ENCODE results near the gene NUP88.
"Not testable (repeated sequence)": the region's sequence is repeated elsewhere in the genome, so short reads cannot be mapped to it uniquely, and the experiment has no call there.

The NUP88 gene

DNA sequence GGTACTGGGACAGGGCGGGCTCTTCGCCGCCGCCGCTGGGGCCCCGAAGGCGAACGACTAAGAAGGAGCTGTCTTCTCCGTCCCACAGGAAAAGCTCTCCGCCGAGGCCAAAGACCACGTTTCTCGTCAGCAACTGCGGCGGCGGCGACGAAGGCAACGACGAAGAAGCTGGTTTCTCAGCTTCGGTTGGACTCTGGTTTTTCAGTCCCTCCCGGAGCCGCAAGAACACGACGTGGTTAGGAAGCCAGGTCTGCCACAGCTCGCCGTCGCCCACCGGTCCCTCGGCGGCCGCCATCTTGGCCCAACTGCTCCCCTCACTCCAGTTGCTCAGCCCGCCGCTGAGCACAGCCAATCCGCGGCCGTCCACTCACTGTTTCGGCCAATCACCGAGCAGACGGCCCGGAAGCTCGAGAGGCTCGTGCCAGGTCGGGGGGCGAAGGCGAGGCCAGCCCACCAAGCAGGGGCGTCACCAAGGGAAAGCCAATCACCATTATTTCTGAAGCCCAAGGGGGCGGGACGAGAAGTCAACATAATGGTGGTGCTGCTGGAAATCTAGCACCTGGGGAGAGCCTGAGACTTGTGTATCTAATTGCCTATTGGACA lies at the start of gene NUP88:
TSS of gene NUP88 (minus strand) at position 307 of the 603 bp plus-strand sequence. CDS start at position 295, 12 bp downstream.
- peak; percentile 98 for DNase-seq (ENCODE audit: low spot score)

DNA sequence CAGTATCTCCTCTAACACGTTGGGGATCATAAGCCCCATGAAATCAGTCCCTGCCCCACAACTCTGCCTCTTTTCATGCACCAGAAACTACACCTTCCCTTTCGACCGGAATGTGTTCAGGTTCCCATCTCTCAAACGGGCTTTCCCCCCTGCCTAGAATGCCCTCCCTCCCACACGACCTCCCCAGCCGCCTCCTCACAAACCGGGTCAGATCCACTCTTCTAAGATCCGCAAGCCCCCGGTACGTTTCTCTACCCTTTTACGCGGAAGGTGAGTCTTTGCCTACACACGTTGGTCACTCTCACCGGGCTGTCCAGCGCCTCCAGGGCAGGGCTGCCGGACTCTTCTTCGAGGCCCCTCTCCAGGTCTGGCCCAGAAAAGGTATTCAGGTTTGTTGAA lies 48.6 kb upstream of the NUP88 start:
- peak; percentile 16 for DNase-seq (ENCODE audit: low spot score)

DNA sequence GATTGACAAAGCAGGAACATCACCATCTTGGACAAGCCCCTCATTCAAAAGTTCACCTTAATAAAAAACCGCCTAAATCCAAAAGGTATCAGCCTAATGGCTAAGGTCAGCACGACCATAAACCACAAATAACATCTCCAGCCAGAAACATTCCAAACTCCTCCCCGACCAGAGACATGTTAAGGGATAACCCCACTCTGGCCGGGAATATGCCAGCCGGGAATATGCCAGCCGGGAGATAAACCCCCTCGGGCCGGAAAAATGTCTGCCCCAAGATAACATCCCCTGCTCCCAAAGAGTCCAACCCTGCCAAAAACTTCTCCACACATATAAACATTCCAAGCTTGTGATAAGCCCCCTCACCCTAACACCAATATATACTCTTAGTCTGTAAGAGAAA lies 48.0 kb upstream of the NUP88 start:
- DNase-seq (ENCODE audit: low spot score): no peak

DNA sequence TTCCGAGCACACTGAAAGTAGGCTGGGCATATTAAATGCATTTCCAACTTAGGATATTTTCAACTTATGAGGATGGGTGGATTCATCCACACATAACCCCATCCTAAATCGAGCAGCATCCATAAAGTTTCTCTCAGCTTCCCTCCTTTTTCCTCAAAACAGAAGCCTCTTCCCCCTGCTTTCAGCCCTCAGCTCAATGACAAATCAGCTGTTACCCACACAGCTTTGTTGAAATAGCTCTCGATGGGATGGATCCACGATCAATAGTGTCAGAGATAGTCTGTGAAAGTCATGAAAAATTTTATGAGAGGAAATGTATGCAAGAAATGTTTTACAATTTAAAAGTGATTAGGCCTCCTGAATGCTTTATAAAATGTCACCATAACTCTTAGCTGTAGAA lies 46.8 kb upstream of the NUP88 start:
- DNase-seq (ENCODE audit: low spot score): no peak

DNA sequence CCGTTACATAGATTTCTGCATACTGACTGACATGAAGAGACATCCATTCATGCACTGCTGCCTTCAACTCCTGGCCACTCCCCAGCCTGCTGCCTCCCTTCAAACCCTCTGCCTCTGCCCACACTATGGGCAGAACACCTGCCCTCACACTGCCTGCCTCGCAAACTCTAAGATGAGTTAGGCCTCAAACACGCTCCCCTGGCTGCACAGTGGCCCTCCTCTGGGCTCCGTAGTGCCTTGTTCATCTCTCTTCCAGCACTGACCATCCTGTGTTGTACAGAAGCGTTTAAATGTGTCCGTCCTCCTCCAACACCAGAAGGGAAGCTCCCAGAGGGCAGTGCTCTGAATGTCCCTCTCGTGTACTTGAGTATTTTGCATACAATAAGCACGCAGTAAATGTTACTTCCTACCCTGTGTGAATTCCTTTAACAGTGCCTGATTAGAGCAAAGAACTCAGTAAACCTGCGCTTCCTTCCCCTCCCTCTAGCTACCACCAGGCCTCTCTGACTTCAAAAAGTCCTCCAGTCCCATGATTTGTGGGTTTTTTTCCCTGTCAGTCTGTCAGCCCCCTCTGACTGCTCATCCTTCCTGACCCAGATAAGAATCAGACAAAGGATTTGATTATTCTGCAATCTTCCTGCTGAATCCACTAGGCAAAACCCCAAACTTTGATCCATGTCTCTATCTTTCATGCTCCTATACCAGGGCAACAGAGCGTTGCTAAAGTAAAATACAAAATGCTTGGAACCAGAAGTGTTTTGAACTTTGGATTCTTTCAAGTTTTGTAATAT lies 45.5 kb upstream of the NUP88 start:
- DNase-seq (ENCODE audit: low spot score): no peak

DNA sequence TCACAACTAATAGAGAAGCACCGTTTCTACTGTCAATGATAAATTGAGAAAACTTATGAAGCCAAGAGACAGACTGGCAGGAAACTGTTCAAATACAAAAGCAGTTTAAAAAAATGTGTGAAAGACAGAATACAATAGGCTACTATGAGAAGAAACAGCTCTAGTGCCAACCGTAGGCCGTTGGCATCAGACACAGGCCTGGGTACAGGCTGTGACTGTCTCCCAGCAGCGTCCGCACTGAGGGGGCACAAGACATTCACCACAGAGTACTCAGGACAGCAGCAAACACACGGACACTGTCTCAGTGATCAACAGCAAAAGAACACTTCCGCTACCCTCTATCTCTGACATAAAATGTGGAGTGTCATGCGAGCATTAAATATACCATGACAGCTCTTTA lies 27.3 kb upstream of the NUP88 start:
- DNase-seq (ENCODE audit: low spot score): no peak

DNA sequence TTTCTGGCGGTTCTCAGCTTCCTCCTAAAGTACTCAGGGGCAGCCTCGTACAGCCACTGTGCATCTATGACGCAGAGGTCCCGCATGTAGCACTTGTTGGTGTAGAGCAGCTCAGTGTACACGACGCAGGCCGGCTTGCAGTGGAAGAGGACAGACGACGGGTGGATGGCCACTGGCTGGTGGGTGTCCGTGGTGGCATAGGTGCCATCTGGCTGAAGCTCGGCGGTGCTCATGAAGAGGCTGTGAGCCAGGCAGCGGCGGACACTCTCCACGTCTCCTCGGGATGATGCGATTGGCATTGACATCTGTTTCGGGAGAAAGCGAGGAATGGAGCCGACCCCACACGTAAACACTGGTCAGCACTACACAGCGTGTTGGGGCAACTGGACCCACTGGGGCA lies 24.7 kb upstream of the NUP88 start:
- no peak for DNase-seq (ENCODE audit: low spot score)

DNA sequence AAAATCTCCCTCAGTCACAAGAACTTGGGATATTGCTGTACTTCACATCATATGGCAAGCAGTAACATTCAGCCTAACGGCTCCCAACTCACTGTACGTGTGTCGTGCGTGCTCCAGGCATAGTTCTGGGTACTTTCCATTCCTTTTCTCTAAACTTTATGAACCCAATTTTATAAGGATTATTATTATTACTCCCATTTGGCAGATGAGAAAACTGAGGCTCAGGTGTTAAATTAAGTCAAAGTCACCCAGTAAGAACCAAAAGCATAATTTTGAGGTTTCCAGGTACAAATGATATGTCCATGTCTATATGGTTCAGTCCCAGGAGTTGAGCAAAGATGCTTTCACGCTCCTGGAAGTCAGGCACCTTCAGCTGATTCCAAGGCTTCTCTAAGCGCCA lies 24.3 kb upstream of the NUP88 start:
- no peak for DNase-seq (ENCODE audit: low spot score)

DNA sequence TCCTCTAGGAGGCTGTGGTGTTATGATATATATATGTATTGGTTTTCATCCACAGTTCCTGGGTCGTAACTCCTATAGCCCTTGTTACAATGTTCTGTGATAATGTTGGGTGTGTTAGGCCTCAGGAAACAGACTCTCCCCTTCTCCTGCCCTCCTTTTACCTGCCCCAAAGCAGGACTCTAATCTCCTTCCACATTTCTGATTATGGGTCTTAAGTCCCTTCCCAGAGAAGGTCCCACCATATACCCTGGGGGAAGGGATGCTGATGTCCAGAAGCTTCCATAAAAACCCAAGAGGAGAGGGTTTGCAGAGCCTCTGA lies 19.9 kb upstream of the NUP88 start:
- no peak for DNase-seq (ENCODE audit: low spot score)

DNA sequence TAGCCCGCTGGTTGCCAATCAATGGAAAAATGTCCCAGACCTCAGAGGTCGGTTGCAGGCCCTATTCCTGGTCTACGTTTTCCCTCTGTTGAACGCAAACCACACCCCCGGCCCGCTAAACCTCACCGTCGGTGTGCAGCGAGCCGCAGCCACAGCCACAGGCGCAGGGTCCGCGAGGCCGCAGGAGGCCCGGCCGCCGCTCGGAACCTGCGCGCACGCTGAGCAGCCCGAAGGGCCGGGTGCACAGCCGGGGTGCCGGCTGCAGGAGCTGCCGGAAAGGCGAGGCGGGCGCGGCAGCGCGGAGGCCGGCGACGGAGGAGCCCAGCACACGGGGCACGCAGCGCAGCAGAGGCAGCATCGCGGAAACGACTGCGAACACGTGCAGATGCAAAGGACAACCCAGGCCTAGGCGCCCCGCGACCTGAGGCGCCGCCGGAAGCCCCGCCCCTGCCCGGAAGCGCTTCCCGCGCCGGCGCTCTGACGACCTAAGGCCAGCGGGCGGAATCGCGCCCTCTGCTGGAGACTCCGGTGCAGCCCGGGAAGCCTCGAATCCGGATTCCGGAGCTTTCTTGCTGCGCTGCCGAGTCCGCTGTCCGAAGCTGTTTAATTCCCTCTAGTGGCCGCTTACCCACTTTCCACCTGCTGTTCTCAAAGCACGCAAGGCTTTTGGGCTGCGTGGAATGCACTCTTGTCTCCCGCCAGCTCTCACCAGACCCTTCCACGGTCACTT lies 19.4 kb upstream of the NUP88 start, which contains the start of gene C1QBP:
TSS of gene C1QBP (minus strand) at position 440 of the 730 bp plus-strand sequence. CDS start at position 358, 82 bp downstream.
- DNase-seq (ENCODE audit: low spot score): peak; percentile 93

DNA sequence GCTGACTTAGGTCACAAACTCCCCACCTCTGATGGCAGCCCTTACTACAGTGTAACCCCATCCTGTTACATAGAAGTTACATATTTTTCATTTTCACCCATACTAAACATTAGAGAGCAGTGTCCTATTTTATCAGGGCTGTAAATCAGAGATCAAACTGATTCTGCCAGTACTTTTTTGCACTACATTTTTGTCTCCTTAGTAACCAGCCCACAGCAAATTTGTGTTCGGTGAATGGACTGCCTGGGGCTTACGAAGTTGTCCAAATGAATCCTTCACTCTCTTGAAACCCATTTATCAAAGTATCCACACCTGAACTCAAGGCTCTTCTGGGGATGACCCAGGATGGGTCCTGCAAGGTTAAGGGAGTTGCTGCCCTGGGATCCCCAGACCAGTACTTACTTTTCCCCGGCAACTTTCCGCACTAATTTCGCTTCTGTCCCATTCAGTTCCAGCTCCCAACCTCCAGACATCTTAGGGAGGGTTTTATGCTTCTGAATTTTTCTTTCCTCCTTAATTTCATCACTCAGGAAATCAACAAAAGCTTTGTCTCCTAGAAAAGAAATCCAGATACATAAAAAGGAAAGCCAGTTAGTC lies 18.4 kb upstream of the NUP88 start:
- no peak for DNase-seq (ENCODE audit: low spot score)

DNA sequence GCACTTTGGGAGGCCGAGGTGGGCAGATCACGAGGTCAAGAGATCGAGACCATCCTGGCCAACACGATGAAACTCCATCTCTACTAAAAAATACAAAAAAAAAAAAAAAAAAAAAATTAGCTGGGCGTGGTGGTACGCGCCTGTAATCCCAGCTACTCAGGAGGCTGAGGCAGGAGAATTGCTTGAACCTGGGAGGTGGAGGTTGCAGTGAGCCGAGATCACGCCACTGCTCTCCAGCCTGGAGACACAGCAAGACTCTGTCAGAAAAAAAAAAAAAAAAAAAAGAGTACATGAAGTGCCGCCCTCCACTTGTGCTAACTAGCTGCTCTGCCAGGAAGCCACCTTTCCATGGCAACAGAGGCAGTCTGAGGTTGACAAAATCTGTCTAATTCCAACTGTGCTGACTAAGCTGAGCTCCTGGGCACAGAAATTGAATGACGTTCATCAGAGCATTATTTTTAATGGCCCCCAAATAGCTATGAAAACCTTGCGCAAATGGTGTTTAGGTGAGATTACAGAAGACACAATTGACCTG lies 16.4 kb upstream of the NUP88 start:
- not testable (repeated sequence) for DNase-seq (ENCODE audit: low spot score)

DNA sequence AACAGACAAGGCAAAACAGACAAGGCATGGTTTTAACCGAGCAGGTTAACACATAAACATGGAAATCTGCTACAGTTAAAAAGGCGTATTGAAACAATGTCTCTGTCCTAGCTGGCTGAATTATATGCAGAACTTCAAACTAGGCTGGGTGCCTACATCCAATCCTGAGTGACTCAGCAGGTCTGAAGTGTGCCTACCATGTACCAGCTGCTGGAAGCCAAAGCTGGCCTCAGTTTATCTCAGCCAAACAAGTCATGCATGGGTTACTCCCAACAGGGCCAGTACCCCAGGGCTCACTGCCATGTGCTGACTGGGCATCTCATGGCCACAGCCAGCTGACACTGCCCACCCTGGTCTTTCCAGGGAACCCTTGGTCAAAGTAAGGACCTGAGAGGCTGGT lies 15.5 kb upstream of the NUP88 start:
- no peak for DNase-seq (ENCODE audit: low spot score)

DNA sequence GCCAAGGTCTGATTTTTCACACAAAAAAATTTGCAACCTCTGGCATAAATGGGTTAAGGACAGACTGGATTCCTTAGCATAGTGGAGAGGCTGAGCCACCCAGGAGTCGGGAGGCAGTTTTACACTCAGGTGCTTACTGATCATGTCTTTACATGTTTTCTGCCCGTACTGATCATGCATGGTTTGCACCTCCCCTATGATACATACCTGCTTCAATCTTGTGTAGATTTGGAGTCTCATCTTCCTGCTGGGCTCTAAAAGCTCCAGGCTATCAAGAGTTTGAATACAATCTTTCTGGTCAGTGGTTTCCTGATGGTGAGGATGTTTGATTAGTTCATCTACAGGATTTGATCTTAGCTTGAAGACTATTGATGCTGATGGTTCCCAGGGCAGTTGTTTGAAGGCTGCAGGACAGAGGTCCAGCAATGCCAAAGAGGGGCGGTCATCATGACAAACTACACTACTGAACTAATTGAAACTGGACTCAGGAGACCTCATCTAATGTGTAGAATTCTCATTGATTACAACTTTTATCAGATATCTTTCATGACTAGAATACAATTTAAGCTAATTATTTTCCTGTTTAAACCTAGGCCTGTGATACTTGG lies 12.6 kb upstream of the NUP88 start:
- DNase-seq (ENCODE audit: low spot score): no peak

DNA sequence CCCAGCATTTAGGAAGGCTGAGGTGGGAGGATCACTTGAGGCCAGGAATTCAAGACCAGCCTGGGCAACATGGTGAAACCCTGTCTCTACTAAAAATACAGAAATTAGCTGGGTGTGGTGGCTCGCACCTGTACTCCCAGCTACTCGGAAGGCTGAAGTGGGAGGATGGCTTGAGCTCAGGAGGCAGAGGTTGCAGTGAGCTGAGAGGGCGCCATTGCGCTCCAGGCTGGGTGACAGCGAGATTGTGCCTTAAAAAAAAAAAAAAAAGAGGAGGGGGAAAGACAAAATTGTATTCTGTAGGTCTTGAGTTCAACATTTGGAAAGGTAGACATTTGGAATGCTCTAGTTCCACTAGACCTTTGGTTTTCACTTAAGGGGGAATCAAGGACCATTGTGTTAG lies 11.8 kb upstream of the NUP88 start:
- not testable (repeated sequence) for DNase-seq (ENCODE audit: low spot score)

DNA sequence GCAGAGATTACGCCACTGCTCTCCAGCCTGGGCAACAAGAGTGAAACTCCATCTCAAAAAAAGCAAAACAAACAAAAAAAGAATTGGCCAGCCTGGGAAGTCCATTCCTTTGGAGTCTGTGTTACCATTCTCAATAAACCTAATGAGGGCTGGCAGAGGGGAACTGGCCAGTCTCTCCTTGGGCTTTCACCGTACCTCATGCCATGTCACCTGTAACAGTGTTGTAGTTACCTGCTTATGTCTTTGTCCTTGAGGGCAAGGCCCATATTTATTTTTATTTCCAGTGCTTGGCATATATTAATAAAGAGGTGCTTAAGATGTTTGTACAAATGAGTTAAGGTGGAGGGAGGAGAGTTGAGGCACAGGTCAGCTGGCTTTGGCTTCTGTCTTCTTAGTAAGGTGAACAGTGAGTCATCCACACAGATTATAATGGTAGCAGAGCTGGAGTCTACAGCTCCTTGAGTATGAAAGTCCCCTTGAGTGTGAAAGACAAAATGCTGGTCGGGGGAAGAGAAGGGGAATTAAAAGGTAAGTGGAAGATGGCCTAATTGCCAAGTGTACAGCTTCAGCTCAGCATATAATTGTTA lies 11.0 kb upstream of the NUP88 start:
- no peak for DNase-seq (ENCODE audit: low spot score)

DNA sequence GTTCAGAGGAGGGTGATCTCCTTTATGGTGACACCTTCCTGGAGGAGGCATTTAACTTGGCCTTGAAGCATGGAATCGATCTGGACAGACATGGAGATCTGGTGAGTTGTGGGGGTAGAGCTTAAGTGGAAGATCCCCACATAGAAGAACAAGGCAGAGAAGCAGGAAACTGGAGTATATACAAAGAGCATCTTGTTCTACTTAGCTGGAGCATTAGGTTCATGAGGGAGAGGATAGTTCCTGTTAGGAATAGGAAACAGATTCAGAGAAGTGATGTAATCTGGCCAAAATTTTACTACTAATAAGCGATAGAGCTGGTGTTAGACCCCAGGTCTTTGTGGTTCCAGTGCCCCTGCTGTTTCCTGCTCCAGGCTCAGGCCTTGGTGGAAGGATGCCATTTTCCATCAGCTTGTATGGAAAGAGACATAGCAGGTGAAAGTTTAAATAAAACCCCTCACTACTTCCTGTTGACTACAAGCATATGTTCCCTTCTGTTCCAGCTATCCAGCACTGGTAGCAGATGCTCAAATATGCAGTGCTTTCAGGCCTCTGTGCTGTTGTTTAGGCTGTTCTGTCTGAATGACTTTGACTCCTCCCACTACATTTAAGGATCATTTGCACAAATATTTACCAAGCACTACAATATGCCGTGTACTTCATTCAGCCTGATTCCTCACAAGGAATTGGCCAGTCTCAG lies 9.9 kb upstream of the NUP88 start:
- DNase-seq (ENCODE audit: low spot score): no peak

DNA sequence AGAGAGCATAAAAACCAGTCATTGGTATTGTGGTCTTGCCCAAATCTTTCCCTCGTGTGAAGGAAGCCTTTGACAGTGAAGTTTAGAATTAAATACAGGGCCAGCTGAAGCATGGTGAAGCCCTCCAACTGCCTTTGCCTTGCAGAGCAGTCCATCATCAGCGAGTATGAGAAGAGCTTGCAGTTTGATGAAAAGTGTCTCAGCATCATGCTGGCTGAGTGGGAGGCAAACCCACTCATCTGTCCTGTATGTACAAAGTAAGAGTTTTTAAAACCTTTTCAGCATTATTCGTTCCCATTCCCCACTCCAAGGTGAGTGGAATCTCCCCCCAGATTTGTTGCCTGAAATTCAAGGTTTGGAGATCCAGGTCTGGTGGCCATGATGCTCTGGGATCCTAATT lies 6.4 kb upstream of the NUP88 start:
- no peak for DNase-seq (ENCODE audit: low spot score)

DNA sequence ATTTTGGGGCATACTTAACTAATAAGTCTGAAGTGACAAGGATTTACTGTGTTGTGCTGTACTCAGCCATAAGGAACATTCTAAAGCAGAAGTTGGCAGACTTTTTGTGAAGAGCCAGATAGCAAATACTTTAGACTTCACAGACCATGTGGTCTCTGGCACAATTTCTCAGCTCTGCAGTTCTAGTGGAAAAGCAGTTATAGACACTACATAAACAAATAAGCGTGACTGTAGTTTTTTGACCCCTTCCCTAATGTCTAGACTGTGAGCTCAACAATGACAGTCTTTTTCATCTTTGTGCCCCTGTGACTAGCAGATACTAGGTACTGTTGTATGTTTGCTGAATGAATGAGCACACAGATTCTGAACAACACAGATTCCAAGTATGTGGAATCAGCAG lies 5.4 kb upstream of the NUP88 start:
- no peak for DNase-seq (ENCODE audit: low spot score)

DNA sequence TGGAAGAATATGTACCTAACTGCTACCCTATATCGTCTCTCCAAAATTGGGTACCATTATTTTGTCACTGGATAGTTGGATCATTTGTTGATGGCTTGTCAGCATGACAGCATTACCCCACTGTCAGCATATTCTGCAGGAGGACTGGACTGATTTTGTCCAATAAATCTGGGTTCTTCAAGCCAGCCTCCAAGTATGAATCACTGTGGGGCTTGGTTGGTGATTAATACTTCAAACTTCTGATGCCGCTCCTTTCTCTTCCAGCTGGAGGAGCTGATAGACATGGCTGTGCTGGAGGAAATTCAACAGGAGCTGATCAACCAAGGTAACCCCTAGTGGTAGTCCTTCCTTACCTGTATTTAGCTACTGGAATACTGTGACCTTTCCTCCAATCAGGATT lies 3.0 kb upstream of the NUP88 start:
- no peak for DNase-seq (ENCODE audit: low spot score)
